Activated T-cell treated with anti-CD3 and anti-CD28 coated beads, Interleukin-2, amount 50 U/mL, for 1 hour (primary cell): ENCODE data around the gene KRT2.

Source experiments
- DNase-seq: peaks from one replicate; pipeline ENCODE4 v3.0.0-alpha.2; 2020

Gene KRT2

GRCh38 chr12:52636592-52637258 is 15.3 kb downstream of the KRT2 start:
- DNase-seq, result no peak

DNA sequence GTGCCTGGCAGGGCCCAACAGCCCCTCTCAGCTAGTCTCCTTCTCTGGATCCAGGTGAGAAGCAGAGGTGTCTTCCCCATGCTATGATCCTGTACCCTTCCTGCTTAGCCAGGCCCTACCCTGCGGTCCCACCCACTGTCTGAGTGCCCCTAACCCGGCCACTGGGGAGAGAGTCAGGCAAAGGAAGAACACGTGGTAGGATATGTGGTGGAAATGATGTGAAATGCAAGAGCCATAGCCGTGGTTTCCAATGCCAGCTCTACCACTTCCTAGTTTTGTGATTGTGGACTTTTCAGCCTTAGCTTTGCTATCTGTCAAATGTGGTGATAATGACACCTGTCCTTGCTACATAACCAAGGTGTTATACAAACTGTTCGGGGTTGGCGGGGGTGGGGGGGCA is 15.8 kb downstream of the KRT2 start:
- DNase-seq, result no peak

DNA sequence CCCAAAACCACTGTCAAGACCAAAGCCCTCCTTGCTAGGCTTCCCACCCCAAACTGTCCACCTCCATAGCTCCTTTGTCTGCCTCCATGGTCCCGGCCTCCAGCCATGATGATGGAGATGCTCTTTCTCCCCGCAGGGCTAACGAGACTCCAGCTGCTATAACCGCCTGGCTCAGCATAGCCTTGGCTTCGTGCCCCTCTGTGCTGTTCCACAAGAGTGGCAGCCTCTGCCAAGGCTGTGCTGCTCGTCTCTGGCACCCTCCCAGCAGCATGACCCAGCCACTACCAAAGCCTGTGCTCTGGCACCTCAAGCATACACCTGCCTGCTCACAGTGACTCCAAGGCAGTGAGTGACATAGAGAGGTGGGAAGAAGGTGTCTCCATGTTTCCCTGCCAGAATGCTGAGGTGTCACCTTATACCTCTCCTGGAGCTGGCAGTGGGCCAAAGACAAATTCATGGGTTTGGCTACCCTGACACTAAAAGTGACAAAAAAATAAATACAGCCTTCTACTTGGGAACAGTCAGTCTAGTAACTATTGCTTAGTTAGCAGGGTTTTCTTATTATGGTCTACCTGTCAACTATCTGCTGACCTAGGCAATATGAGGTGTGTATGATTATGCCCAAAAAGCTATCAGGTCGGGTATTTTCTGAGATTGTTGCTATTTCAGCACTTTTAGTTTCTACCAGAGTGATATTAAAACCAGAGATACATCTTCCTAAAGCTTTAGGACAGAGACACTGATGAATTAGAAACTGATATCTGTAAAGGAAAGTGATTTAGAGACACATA is 17.6 kb downstream of the KRT2 start:
- no peak for DNase-seq

- no peak for DNase-seq
Measured at GRCh38 chr12:52633383-52633782, 18.6 kb downstream of the KRT2 start.

GRCh38 chr12:52632656-52633055 is 19.4 kb downstream of the KRT2 start:
- DNase-seq, result no peak

- DNase-seq, result no peak
Measured at GRCh38 chr12:52631676-52632459, 20.1 kb downstream of the KRT2 start.

DNA sequence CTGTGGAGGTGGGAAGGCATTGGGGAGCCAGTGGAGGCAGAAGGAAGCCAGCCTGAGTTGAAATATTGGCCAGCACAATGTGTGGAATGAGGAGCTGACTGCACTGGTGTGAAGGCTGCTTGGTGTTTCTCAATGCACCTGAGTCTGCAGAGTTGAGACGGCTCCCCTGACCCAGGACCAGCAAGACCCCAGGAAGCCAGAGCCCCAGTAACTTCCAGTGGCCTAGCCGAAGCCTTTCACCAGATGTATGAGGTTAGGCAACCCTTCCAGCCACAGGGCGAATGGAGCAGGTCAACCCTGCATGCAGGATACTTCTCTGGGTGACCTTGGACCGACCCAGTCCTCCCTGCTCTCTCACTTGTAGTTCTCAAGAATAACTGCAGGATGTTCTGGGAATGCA is 20.7 kb downstream of the KRT2 start:
- DNase-seq, result no peak

GRCh38 chr12:52630599-52631200 is 21.3 kb downstream of the KRT2 start:
- DNase-seq, result no peak

GRCh38 chr12:52630008-52630500 is 22.0 kb downstream of the KRT2 start:
- DNase-seq, result no peak

- DNase-seq, result no peak
Measured at GRCh38 chr12:52629281-52630007, 22.6 kb downstream of the KRT2 start.

- no peak for DNase-seq
Measured at GRCh38 chr12:52628841-52629240, 23.2 kb downstream of the KRT2 start.

- no peak for DNase-seq
Measured at GRCh38 chr12:52628111-52628507, 23.9 kb downstream of the KRT2 start.

GRCh38 chr12:52627395-52628110 is 24.5 kb downstream of the KRT2 start:
- DNase-seq, result no peak

- DNase-seq, result no peak
Measured at GRCh38 chr12:52622349-52622748, 29.7 kb downstream of the KRT2 start.

DNA sequence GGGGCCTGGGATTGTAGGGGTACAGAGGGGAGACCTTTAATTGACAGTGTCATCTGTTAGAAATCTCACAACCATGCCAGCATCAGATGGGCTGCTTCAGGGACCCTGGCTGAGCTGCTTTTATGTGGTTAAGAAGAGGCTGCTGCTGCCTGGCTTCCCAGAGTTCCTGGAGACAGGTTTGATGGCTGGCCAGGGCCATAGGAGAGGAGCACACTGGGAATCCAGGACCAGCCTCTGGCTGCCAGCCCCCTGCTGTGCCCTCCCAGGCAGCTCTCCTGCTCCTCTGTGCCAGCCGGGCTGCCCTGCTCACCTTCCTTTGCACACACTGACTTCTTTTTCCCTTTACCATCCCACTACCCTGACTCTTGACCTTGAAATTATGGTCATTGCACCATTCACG is 33.1 kb downstream of the KRT2 start:
- no peak for DNase-seq

GRCh38 chr12:52618216-52618615 is 33.8 kb downstream of the KRT2 start, which contains the start of gene KRT73:
KRT73 (minus strand) TSS chr12:52618559; CDS start chr12:52618524, 35 bp downstream.
- no peak for DNase-seq

DNA sequence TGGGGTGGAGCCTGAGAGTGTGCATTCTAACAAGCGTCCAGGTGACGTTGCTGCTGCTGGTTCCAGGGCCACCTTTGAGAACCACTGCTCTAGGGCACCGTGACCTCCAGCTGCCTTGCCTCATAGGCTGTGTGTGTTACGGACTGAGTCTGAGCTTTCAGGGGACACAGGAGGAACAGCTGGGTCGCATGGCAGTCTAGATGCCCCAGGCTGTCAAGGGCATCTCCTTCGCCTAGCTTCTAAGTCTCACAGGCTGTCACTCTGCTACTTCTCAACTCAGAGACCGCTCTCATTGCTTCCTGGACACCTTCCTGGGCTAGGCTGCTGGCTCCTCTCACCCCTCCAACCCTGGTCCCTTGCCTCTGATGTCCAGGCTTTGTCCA is 34.6 kb downstream of the KRT2 start:
- DNase-seq, result no peak

GRCh38 chr12:52616680-52617402 is 35.2 kb downstream of the KRT2 start:
- DNase-seq, result no peak

- DNase-seq, result no peak
Measured at GRCh38 chr12:52615912-52616311, 36.1 kb downstream of the KRT2 start.

- DNase-seq, result no peak
Measured at GRCh38 chr12:52615208-52615868, 36.7 kb downstream of the KRT2 start.
